ENCODE results near the gene KIF1C. TPM values are rescaled to one million over a fixed set of nuclear protein-coding genes. Genes with fewer than 3 reads are reported as not detected.

KIF1C gene
- total RNA-seq, 1 experiment from 2014 or later: 130 TPM

- POLR2A ChIA-PET: interaction anchor here (0.5 to 4.8 kb wide), 8 partner anchors 11 to 532 kb away, joined by 3 to 45 read pairs (median 8); partner anchors contain the start of genes CAMTA2, PFN1, RNF167 and SLC25A11
- Mint-ChIP-seq H3K27me3 (ENCODE audit: low read depth) (peaks cover 23% of the 10 kb centered on the region), H3K36me3 (peaks cover 20% of the 10 kb centered on the region), H3K9me3 (peaks cover 13% of the 10 kb centered on the region), H3K4me1 (peaks cover 31% of the 10 kb centered on the region), H3K27ac (peak overlapping the region; percentile 80), H3K4me3 (no peak overlapping the region)
- peak; percentile 36 for DNase-seq (ENCODE audit: low spot score)
- TF ChIP-seq CTCF (IDR thresholded peaks at IDR 0.05): no peak
- TF ChIP-seq NR3C1 (CRISPR knock-in tag; conservative IDR thresholded peaks at IDR 0.05; ENCODE audit: low read depth): 0 out of 2 replicates have a peak, but pooled peaks have one; percentile 26
- no peak for TF ChIP-seq E2F5 (CRISPR knock-in tag; IDR thresholded peaks at IDR 0.05)
- TF ChIP-seq ZNF138 (CRISPR knock-in tag; conservative IDR thresholded peaks at IDR 0.05): no peak
- TF ChIP-seq ESRRA (CRISPR knock-in tag; IDR thresholded peaks at IDR 0.05; ENCODE audit: borderline replicate concordance): no peak
- no peak for TF ChIP-seq RORB (CRISPR knock-in tag; IDR thresholded peaks at IDR 0.05)
- TF ChIP-seq OVOL2 (CRISPR knock-in tag; IDR thresholded peaks at IDR 0.05; ENCODE audit: borderline replicate concordance): no peak
- no peak for TF ChIP-seq NR1H2 (CRISPR knock-in tag; IDR thresholded peaks at IDR 0.05)
- TF ChIP-seq NFYB (CRISPR knock-in tag; conservative IDR thresholded peaks at IDR 0.05; ENCODE audit: low read depth): no peak
- no peak for TF ChIP-seq ATF1 (CRISPR knock-in tag; IDR thresholded peaks at IDR 0.05)
- TF ChIP-seq USF2 (CRISPR knock-in tag; IDR thresholded peaks at IDR 0.05): peak; percentile 79
- TF ChIP-seq E2F4 (CRISPR knock-in tag; IDR thresholded peaks at IDR 0.05; ENCODE audit: borderline replicate concordance, low read depth): no peak
- TF ChIP-seq STAT6 (CRISPR knock-in tag; conservative IDR thresholded peaks at IDR 0.05; ENCODE audit: low read depth): no peak
- no peak for TF ChIP-seq CREB1 (CRISPR knock-in tag; IDR thresholded peaks at IDR 0.05)
- TF ChIP-seq USF1 (CRISPR knock-in tag; IDR thresholded peaks at IDR 0.05): peak; percentile 71
- TF ChIP-seq FOXP1 (CRISPR knock-in tag; IDR thresholded peaks at IDR 0.05; ENCODE audit: borderline replicate concordance): no peak; the same call in 1 of the 2 replicates
- CTCF ChIA-PET: interaction anchor here (1.0 to 3.2 kb wide), 10 partner anchors 12 to 258 kb away, joined by 3 to 49 read pairs (median 10); partner anchors contain the start of genes ARRB2, CAMTA2, ENO3 and INCA1
- no peak for ATAC-seq
Measured at GRCh38 chr17:4968486-4969046, 29.2 kb upstream of the KIF1C start.

Measured in WTC11 (cell line).